ENCODE data around the gene FBH1.
"Not testable (repeated sequence)": the region's sequence is repeated elsewhere in the genome, so short reads cannot be mapped to it uniquely, and the experiment has no call there.

Gene FBH1
- 81.4 to 110 (median 102) reads per million in 3 experiments for total RNA-seq

DNA sequence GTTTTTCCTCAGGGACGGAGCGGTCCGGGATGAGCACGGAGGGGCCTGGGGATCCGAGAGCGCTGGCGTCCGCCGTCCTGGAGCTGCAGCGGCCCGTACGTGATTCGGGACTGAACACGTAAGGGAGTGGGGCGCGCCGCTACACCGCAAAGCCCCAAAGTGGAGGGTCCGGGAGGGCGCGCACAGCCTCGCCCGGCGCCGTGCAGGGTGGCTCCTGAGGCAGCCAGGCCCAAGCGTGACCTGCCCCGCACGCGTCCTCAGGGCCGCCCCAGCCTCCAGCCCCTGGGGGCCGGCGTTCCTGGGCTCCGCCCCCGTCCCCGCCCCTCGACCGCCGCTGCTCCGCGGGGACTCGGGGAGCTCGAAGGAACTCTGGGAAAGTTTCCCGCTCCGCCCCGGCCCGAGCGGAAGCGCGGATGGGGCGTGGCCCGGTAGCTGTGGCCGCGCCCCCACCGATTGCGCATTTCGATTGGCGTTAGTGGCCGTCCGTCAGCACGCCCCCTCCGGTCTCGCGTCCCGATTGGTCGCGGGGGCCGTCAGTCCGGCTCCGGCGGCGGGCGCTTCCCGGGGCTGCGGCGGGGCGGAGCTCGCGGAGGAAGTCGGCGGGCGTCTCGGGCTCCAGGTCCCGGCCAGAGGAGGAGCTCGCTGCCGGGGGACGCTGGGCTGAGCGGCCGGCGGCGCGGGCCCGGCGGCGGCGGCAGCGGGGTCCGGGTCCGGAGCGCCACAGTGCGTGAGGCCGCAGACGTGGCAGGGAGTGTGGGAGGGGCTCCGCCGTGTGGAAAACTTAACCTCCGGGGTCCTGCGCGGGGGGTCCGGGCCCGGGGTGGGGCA, at the start of gene FBH1, which contains the start of gene ANKRD16:
Gene FBH1, plus strand, starts transcription at position 620 of the 828 bp plus-strand sequence. Its CDS starts 103 bp downstream, at position 723.
Gene ANKRD16, minus strand, starts transcription at position 270 of the 828 bp plus-strand sequence. CDS start 539 bp downstream, outside the sequence.
- peak; percentile 96 for DNase-seq

DNA sequence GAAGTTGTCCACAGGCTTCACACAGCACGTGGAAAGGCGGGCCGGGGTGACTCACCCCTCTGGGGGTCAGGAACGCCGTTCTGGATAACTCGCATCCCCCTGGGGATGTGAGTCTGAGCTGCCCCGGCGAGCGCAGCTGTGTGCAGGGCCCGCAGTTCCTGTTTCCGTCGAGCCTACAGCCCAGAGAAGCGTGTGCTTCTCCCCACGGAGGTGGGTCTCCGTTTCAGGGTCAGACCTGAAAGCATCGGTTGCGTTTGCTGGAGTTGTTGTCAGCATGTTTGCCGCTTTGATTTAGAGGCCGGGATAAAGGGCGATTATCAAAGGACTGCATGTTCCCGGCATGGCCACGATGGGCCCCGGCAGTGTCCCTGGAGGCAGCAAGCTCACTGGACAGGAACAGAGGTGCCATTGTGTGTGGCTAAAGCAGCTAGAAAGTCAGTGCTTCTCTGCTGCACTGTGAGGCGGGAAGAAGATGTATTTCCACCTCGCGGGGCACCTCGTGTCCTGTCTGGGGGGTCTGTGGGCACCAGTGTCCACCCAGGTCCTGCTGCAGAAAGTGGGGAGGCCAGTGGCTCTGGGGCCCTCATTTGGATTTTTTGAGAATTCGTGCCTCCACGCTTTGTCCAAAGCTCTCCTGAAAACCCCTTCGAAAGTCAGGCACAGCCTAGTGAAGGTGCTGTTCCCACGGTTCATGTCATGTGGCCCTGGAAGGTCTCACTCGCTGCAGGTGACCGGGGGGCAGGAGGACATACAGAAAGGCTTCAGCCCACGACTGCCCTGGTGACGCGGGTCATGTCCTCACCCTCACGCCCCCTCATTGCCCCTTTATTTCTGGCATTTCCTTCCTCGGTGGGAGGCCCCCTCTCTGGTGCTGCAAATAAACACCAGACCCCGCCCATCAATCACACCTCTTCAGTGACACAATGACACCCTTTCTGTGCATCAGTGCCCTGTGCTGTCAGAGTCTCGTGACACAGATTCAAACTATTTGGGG, 49.4 kb upstream of the FBH1 start:
- no peak for DNase-seq

DNA sequence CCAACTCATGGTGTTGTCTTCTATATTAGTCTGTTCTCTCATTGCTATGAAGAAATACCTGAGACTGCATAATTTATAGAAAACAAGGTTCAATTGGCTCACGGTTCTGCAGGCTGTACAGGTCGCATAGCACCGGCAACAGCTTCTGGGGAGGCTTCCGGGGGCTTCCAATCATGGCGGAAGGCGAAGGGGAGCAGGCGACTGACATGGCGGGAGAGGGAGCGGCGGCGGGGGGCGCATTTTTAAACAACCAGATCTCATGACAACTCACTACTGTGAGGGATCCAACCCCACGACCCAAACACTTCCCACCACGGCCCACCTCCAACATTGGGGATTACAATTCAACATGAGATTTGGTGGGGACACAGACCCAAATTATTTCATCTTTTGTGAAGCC, 48.1 kb upstream of the FBH1 start:
- no peak for DNase-seq

DNA sequence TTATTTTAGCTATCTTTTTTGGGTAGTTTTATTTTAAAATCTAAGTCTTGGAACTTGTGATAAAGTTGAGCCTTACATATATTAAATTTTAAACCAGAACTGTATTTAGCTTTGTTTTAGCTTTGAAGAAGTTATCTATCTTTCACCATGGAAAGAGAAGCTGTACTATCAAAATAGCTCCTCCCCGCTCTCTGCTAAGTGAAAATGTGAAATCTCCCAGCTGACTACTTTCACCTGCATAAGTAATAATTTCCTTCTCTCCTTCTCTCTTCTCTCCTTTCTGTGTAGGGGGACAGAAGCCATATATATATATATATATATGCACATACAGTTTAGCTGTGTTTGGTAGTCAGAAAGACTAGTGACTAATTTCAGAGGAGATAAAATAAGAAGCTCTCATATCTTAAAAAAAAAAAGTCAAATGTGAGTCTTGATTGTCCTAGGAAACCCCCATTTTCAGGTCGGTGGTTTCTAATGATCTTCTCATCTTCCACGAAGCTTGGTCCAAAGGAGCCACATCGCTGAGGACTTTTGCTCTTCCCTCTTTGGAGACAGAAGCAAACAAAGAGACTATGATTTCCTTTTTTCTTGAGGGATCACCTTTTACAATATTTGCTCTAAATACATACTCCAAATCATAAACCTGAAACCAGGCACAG, 46.2 kb upstream of the FBH1 start:
- DNase-seq: no peak

DNA sequence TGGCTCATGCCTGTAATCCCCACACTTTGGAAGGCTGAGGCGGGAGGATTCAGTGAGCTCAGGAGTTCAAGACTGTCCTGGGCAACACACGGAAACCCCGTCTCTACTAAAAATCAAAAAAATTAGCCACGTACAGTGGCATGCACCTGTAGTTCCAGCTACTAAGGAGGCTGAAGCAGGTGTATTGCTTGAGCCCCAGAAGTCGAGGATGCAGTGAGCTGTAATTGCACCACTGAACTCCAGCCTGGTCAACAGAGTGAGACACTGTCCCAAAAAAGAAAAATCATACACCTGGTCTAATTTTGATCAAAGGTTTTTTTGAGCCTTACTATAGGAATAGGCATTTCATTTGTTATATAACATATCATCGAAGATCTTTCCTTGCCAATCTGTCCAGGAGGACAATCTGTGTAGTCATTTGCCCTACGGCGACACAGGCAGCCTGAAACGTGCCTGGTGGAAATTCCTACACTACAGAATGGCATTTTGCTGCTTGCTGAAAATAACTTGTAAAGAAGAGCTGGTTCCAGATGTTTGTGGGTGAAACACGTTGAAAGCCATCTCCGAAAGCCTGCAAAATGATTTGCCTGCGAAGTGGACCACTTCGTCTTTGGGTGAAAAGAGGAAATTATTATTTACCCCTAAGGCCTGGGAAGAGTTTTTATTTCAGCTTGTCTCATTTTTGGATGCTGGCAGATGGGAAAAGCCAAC, 45.5 kb upstream of the FBH1 start:
- DNase-seq: no peak

DNA sequence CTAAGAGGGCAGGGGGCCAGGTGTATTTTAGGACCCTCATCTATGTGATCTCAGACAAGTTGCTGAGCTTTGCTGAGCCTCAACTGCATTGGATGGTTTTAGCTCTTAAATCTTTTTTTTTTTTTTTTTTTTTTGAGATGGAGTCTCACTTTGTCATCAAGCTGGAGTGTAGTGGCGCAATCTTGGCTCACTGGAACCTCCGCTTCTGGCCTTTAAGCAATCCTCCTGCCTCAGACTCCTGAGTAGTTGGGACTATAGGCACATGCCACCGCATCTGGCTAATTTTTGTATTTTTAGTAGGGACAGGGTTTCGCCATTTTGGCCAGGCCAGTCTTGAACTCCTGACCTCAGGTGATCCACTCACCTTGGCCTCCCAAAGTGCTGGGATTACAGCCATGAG, 43.4 kb upstream of the FBH1 start:
- not testable (repeated sequence) for DNase-seq

DNA sequence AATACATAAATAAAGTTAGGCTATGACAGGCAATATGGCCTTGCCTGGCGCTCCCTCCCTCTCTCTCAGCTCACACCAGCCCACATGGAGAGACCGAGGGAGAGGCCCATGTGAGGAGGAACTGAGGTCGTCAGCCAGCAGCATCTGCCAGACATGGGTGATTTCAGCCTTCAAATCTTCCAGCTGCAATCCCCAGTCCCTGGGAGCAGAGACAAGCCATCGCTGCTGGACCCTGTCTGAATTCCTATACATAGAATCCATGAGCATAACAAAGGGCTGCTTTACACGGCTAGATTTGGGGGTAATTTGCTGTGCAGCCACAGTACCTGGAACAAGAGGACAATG, 35.9 kb upstream of the FBH1 start:
- DNase-seq: no peak

DNA sequence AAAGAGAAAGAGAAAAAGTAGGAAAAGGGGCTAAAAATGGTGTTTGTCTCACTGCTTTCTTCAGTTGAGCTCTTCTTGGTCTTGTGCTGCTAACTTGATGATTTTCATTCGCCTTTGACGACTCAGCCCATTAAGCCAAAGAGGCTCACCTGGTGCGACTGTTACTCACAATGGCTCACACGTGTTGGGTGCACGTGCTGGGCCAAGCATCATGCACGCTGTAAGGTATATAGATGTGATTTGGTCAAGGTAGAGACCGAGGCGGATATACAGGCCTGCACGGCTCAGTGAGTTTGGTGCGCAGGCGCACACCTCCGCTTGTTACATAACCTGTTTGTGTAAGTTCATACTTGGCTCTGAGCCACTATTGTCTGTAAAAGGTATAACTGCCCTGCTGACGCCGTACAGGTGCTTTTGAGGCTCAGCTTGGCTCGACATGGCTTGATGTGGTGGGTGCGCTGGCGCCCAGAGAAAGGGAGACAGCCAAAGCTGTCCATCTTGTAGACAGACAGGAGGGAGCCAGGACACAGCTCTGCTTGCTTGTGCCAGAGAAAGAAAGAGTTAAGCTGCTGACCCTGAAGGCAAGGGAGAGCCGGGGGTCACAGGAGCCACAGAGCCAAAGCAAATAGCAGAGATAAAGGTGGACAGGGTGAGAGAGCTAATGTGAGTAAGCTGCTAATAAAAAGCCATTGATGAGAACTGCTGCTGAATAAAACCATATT, 33.9 kb upstream of the FBH1 start:
- no peak for DNase-seq

DNA sequence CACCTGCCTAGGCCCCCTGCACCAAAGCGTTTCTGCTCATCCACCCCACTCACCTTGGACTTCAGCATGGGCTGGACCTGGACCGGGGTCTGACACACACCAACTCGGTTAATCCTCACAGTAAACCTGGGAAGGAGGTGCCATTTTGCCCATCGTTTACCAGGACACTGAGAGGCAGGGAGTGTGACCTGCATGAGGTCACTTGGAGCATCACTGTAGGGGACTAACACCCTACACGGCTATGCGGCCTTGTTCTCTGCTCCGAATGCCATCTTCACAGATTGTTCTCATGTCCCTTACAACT, 33.4 kb upstream of the FBH1 start:
- DNase-seq: no peak

DNA sequence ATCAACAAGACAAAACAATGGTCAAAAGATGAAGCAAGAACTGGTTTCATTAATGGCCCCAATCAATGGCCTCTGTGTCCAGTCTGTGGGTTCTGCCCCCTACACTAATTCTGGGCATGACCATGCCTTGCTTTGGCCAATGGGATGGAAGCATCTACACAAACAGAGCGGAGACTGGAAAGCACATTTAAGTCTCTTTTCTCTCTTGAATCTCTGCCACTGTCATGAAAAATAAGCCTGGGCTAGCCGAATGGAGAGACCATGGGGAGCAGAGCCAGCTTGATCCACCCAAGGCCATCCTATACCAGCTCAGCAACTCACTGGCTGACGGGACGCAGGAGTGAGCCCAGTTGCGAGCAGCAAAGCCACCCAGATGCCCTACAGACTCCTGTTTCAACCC, 31.2 kb upstream of the FBH1 start:
- no peak for DNase-seq

DNA sequence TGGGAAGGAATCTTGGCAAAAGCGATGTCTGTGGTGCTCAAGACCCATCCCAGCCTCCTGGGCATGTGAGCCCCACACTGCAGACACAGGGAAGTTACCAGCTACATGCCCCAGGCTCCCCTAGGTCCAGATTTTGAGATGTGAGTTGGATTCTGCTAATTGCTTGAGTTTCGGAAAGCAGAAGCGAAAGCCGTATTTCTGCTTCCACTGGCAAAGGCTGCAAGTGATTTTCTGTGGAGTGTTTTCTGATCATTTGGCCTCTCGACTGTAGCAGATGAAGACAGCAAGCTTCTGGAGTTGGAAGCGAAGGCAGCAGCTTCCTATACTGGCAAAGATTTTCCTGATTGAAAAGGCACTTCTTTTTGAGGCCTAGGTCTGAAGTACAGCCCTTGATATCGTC, 30.0 kb upstream of the FBH1 start:
- DNase-seq: no peak

DNA sequence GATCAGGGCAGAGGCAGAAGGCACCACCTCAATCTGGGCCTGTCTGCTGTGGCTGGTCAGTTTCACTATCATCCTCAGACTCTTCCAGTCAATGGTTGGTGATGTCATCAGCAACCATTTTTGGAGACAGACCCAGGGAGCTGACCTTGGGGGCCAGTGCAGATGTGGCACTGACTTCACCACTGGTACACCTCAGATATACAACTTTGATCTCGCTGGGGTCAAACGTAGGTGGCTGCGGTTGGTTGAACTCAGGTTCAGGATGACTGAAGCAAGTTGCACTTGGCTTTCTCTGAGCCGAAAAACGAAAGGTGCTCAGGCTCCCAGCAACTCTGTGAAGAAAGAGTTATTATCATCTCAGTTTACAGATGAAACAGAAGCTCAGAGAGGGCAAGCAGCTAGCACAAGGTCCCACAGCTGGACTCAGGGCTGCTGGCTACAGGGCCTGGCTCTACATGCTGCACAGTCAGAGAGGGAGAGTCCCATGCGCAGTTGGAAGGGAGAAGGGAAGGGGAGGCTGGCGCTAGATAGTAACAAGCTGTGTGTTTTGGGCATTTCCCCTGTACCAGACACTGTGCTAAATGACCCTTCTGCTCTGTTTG, 27.6 kb upstream of the FBH1 start:
- DNase-seq: no peak

DNA sequence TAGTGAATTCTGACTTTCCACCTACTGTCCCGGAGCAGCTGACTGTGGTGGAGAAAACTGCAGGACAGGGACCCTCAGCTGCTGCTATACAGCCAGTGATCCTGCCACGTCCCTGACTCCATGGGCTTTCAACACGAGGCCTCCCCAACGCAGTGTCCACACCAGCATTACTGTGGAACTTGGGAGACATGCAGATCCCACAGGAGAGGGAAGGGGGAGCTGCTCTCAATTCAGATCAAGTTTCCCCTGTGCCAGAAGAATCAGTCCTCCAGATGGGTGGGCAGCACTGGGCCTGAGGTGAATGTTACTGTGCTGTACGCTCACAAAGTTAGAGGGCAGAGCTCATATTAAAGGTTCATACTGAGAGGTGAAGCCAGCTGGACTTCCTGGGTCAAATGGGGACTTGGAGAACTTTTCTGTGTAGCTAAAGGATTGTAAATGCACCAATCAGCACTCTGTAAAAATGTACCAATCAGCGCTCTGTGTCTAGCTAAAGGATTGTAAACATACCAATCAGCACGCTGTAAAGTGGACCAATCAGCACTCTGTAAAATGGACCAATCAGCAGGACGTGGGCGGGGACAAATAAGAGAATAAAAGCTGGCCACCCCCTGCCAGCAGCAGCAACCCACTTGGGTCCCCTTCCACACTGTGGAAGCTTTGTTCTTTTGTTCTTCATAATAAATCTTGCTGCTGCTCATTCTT, 26.9 kb upstream of the FBH1 start:
- not testable (repeated sequence) for DNase-seq

DNA sequence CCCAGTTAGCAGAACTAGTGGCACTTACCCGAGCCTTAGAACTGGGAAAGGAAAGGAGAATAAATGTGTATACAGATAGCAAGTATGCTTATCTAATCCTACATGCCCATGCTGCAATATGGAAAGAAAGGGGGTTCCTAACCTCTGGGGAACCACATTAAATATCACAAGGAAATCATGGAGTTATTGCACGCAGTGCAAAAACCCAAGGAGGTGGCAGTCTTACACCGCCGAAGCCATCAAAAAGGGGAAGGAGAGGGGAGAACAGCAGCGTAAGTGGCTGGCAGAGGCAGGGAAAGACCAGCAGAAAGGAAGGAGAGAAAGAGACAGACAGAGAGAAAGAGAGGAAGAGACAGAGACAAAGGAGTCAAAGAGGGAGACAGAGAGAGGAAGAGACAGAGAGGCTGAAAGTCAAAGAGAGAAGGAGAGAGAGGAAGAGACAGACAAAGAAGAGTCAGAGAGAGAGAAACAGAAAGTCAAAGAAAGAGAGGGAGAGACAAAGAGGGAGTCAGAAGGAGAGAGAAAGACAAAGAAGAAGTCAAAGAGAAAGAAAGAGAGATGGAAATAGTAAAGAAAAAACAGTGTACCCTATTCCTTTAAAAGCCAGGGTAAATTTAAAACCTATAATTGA, 23.5 kb upstream of the FBH1 start:
- not testable (repeated sequence) for DNase-seq

DNA sequence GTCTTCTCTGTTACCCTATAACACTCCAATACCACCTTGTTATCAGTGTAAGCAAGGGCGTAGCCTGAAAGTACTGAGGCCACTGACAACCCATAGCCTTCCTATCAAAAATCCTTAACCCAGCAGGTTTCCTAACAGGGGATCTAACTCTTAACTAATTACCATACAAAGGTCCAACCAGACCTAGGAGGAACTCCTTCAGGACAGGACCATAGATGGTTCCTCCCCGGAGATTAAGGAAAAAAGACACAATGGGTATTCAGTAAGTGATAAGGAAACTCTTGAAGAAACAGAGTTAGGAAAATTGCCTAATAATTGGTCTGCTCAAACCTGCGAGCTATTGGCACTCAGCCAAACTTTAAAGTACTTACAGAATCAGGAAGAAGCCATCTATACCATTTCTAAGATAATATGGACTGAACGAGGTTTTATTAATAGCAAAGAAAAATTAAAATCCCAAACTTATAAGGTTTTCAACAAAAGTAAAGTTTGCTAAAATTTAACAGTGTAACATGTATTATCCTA, 22.9 kb upstream of the FBH1 start:
- DNase-seq: not testable (repeated sequence)

DNA sequence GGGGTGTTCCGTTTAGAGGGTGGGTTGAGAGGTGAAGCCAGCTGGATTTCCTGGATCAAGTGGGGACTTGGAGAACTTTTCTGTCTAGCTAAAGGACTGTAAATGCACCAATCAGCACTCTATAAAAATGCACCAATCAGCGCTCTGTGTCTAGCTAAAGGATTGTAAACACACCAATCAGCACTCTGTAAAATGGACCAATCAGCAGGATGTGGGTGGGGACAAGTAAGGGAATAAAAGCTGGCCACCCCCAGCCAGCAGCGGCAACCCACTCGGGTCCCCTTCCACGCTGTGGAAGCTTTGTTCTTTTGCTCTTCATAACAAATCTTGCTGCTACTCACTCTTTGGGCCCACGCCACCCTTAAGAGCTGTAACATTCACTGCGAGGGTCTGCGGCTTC, 21.7 kb upstream of the FBH1 start:
- not testable (repeated sequence) for DNase-seq

DNA sequence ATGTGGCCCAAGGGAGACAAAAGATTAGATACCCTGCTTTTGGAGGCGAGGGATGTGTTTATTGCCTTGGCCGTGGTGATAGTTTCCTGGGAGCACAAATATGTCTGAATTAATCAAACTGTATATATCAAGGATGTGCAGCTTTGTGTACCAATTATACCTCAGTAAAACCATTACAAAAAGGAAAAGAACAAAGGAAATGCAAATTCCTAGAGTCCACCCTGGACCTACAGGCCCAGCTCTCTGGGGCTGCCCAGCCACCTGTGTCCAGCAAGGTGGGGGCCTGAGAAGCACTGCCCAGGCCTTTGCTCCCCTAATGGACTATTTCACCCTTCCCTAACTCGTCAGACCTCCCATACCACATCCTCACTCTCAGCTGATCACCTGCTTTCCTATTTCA, 20.9 kb upstream of the FBH1 start:
- DNase-seq: no peak

DNA sequence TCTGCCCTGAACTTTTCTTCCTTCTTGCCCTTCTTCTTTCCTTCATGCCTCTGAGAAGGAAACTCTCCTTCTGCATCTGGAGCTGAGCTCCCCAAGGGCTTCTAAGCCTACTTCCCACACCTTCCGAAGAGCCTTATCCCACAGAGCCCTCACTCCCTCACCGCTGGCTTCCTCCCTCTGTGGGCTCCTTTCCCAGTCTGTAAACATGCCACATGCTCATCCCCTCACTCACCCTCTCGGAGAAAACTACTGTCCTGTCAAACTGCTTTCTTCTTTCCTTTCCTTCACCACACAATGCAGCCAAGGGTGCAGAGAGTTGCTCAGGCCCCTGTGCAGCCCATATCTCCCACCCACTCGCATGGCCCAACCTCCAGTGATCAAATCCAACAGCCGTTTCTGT, 18.4 kb upstream of the FBH1 start:
- no peak for DNase-seq

DNA sequence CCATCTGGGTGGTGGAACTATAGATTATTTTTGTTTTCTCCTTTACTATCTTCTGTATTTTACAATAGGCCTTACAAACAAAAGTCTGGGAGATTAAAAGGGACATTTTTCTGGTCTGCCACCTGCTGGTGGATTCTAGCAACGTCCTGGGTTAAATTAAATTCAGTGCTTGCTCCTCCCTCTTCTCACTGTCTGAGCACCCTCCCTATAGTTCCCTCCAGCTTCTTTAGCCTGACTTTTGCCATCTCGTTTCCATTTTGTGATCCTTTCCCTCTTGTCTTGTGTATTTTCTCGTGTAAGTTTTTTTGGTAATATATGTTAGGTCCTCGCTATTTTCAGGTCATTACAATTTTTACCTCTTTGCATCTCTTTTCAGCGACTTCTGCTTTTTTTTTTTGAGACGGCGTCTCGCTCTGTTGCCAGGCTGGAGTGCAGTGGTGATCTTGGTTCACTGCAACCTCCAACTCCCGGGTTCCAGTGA, 16.5 kb upstream of the FBH1 start:
- DNase-seq: peak; percentile 56
